Activated CD4-positive, alpha-beta T cell treated with anti-CD3 and anti-CD28 coated beads, Interleukin-2, amount 10 ng/mL, durations not matched to agents 24 days and 14 days (primary cell): ENCODE data around the gene INSRR. TPM values are rescaled to one million over a fixed set of nuclear protein-coding genes. Genes with fewer than 3 reads are reported as not detected.

Source experiments
- DNase-seq: peaks from one replicate; pipeline ENCODE4 v3.0.0; 2022
- H3K27ac Mint-ChIP-seq: one replicate; pipeline ENCODE4 v1.8.0; 2022; ENCODE audit warnings: mild to moderate bottlenecking, mixed read lengths
- H3K27me3 Mint-ChIP-seq: one replicate; pipeline ENCODE4 v1.8.0; 2022; ENCODE audit warnings: mixed read lengths
- H3K36me3 Mint-ChIP-seq: one replicate; pipeline ENCODE4 v1.8.0; 2022; ENCODE audit warnings: low read depth, mild to moderate bottlenecking, mixed read lengths
- H3K4me1 Mint-ChIP-seq: one replicate; pipeline ENCODE4 v1.8.0; 2021; ENCODE audit warnings: mixed read lengths
- H3K4me3 Mint-ChIP-seq: one replicate; pipeline ENCODE4 v1.8.0; 2022; ENCODE audit warnings: mild to moderate bottlenecking, moderate library complexity, mixed read lengths
- H3K9me3 Mint-ChIP-seq: one replicate; pipeline ENCODE4 v1.8.0; 2021; ENCODE audit warnings: mixed read lengths
- intact Hi-C: fragments of 100-400 bp; cut with micrococcal nuclease; formaldehyde crosslinking; loops from one replicate; pipeline ENCODE4 v1.15.1; 2023
- total RNA-seq: library from RNA; stranded (reverse); gene quantifications from 2 replicates; pipeline ENCODE4 v1.2.3, GENCODE V29; 2022

The INSRR gene
- total RNA-seq, 1 donor from 2014 or later = 0.68 TPM

GRCh38 chr1:156874142-156874541 is 15.2 kb upstream of the INSRR start:
- Mint-ChIP-seq H3K27me3 (peaks cover 2% of the 10 kb centered on the region), H3K9me3 (no peaks in the 10 kb centered on the region), H3K4me1 (peaks cover 16% of the 10 kb centered on the region), H3K27ac (no peak overlapping the region), H3K4me3 (no peak overlapping the region), H3K36me3 (peaks cover 29% of the 10 kb centered on the region)
- intact Hi-C loops = no loop called here
- DNase-seq = no peak

DNA sequence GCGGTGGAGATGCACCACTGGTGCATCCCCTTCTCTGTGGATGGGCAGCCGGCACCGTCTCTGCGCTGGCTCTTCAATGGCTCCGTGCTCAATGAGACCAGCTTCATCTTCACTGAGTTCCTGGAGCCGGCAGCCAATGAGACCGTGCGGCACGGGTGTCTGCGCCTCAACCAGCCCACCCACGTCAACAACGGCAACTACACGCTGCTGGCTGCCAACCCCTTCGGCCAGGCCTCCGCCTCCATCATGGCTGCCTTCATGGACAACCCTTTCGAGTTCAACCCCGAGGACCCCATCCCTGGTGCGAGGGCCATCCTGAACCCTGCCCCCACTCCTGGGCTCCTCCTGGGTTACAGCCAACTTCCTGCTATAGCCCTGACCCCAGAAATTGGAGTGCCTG is 14.7 kb upstream of the INSRR start:
- peaks cover 17% of the 10 kb centered on the region for H3K4me1 Mint-ChIP-seq
- peaks cover 30% of the 10 kb centered on the region for H3K36me3 Mint-ChIP-seq

DNA sequence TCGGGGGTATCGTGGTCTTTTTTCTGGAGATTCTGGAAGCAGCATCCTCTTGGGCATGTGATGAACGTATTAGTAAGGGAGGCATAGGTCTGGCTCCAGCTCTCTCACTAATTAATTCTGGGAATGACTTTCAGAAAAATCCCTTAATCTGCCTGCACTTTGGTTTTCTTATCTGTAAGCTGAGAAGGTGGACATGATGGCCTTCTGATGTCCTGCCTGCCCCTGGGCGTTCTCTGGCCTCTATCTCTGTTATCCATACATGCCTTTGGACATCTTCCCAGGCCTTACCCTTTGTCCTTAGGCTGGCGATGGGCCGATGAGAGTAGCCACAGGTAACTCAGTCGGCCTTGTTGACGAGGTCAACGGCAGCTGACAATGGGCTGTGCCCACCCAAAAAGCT is 10.5 kb upstream of the INSRR start:
- no peaks in the 10 kb centered on the region for H3K9me3 Mint-ChIP-seq
- no peak overlapping the region for H3K27ac Mint-ChIP-seq
- intact Hi-C loops = loop anchor here (10.0 kb wide), 1 partner anchor 55 kb away; the partner anchor contains the start of gene LRRC71
- H3K4me1 Mint-ChIP-seq = peaks cover 49% of the 10 kb centered on the region
- peaks cover 32% of the 10 kb centered on the region for H3K36me3 Mint-ChIP-seq
- no peak for DNase-seq
- no peaks in the 10 kb centered on the region for H3K27me3 Mint-ChIP-seq
- no peak overlapping the region for H3K4me3 Mint-ChIP-seq

More for the DNA sequence above, 14.7 kb upstream of the INSRR start:
- no peak for DNase-seq
- intact Hi-C loops = no loop called here
- Mint-ChIP-seq H3K27ac (no peak overlapping the region), H3K4me3 (no peak overlapping the region), H3K27me3 (peaks cover 2% of the 10 kb centered on the region), H3K9me3 (no peaks in the 10 kb centered on the region)

DNA sequence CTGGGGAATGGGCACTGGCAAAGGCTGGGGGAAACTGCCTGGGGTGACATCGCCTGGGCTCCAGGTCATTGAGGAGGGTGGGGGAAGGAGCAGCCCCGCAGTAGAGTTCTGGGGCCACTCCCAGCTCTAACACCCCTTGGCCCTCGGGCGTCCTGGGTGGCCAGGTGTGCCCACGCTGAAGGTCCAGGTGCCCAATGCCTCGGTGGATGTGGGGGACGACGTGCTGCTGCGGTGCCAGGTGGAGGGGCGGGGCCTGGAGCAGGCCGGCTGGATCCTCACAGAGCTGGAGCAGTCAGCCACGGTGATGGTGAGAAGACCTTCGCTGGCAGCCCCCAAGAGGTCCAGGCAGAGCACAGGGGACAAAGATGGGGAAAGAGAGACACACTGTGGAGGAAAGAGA is 9.4 kb upstream of the INSRR start:
- no peaks in the 10 kb centered on the region for H3K9me3 Mint-ChIP-seq
- intact Hi-C loops = loop anchor here (10.0 kb wide), 1 partner anchor 56 kb away; the partner anchor contains the start of gene LRRC71
- no peaks in the 10 kb centered on the region for H3K27me3 Mint-ChIP-seq
- H3K4me1 Mint-ChIP-seq = peaks cover 60% of the 10 kb centered on the region
- peaks cover 33% of the 10 kb centered on the region for H3K36me3 Mint-ChIP-seq
- H3K4me3 Mint-ChIP-seq = no peak overlapping the region
- H3K27ac Mint-ChIP-seq = no peak overlapping the region
- DNase-seq = no peak

DNA sequence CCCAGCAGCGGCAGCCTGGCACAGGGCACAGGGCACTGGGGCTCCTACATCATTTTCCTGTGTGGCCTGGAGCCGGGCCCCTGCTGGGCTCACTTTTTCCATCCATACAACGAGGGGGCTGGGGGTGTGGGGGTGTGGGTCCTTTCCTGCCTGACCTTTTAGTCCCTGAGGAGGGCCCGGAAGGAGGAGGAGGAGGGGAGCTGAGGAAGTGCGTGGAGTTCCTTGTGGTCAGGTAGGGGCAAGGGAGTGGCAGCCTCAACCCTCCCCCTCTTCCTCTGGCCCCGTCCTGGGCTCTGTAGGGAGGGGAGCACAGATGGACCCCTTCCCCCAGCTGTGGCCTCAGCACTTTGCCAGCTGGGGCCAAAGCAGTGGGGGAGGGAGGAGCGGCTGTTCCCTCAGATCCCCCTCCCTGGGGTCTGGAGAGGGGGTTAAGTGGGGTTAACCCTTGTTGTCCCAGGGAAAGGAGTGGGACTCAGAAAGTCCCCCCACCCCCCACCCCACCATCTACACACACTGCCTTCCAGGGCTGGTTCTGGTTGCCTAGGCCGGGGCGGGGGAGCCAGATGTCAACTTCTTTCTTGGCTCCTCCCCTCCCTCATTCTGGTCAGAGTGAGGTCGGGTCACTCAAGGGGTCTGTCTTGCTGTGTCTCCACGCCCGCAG is 7.5 kb upstream of the INSRR start:
- H3K27ac Mint-ChIP-seq = peak overlapping the region; percentile 90
- H3K27me3 Mint-ChIP-seq = peaks cover 3% of the 10 kb centered on the region
- peaks cover 32% of the 10 kb centered on the region for H3K36me3 Mint-ChIP-seq
- H3K9me3 Mint-ChIP-seq = no peaks in the 10 kb centered on the region
- intact Hi-C loops = loop anchor here (10.0 kb wide), 1 partner anchor 58 kb away; the partner anchor contains the start of gene LRRC71
- H3K4me1 Mint-ChIP-seq = peaks cover 78% of the 10 kb centered on the region
- peak; percentile 74 for DNase-seq
- peak overlapping the region; percentile 73 for H3K4me3 Mint-ChIP-seq

DNA sequence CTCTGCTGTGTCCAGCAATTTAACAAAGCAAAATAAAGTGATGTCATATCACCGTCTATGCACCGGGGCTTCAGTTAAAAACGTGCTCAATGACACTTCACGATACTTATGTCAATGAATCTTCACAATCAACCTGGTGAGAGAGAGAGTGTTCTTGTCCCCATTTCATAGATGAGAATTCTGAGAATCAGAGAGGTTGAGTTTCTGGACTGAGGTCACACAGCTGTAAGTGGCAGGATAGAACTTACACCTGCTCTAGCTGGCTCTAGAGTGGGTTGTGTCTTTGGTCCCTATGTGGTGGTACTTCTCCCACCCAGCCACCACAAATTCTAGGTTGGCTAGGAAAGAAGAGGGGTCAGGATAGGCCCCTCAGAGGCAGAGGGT is 6.9 kb upstream of the INSRR start:
- Mint-ChIP-seq H3K27ac (peak overlapping the region; percentile 90), H3K9me3 (no peaks in the 10 kb centered on the region), H3K4me1 (peaks cover 75% of the 10 kb centered on the region), H3K4me3 (peak overlapping the region; percentile 73), H3K36me3 (peaks cover 30% of the 10 kb centered on the region), H3K27me3 (peaks cover 3% of the 10 kb centered on the region)
- DNase-seq = no peak
- intact Hi-C loops = loop anchor here (10.0 kb wide), 1 partner anchor 59 kb away; the partner anchor contains the start of gene LRRC71

- no peaks in the 10 kb centered on the region for H3K9me3 Mint-ChIP-seq
- no peak for DNase-seq
- intact Hi-C loops = loop anchor here (10.0 kb wide), 1 partner anchor 60 kb away; the partner anchor contains the start of gene LRRC71
- H3K27me3 Mint-ChIP-seq = peaks cover 3% of the 10 kb centered on the region
- H3K4me3 Mint-ChIP-seq = peak overlapping the region; percentile 73
- H3K4me1 Mint-ChIP-seq = peaks cover 72% of the 10 kb centered on the region
- H3K36me3 Mint-ChIP-seq = peaks cover 27% of the 10 kb centered on the region
- H3K27ac Mint-ChIP-seq = peak overlapping the region; percentile 90
Observed at GRCh38 chr1:156865258-156865657, 6.3 kb upstream of the INSRR start.

DNA sequence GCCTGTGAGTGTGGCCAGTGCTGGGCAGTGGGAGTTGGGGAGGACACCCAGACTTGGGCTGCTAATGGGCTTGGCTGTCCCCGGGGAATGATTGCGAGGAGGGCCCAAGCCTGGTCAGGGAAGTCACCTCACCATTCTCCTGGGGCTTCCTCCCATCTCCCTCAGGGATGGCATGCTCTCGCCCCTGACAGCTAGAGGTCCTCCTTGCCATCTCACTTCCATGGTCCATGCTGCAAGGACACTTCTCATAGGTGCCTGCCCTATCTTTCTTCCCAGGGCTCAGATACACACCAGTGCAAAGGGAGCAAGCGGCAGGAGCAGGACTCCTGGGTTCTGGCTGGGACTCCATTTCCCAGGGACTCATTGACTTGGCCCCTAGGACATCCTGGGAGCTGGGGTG is 5.9 kb upstream of the INSRR start:
- peak overlapping the region; percentile 73 for H3K4me3 Mint-ChIP-seq
- H3K27me3 Mint-ChIP-seq = peaks cover 3% of the 10 kb centered on the region
- intact Hi-C loops = loop anchor here (10.0 kb wide), 1 partner anchor 60 kb away; the partner anchor contains the start of gene LRRC71
- H3K27ac Mint-ChIP-seq = peak overlapping the region; percentile 90
- H3K9me3 Mint-ChIP-seq = no peaks in the 10 kb centered on the region
- DNase-seq = no peak
- peaks cover 27% of the 10 kb centered on the region for H3K36me3 Mint-ChIP-seq
- H3K4me1 Mint-ChIP-seq = peaks cover 71% of the 10 kb centered on the region

GRCh38 chr1:156863631-156864030 is 4.7 kb upstream of the INSRR start:
- intact Hi-C loops = loop anchor here (1.0 to 10.0 kb wide), 2 partner anchors 47 to 61 kb away; partner anchors contain the start of genes LRRC71 and SH2D2A
- Mint-ChIP-seq H3K27ac (peak overlapping the region; percentile 68), H3K36me3 (peaks cover 23% of the 10 kb centered on the region), H3K4me3 (peak overlapping the region; percentile 80), H3K27me3 (peaks cover 4% of the 10 kb centered on the region), H3K9me3 (no peaks in the 10 kb centered on the region), H3K4me1 (peaks cover 71% of the 10 kb centered on the region)
- DNase-seq = no peak

DNA sequence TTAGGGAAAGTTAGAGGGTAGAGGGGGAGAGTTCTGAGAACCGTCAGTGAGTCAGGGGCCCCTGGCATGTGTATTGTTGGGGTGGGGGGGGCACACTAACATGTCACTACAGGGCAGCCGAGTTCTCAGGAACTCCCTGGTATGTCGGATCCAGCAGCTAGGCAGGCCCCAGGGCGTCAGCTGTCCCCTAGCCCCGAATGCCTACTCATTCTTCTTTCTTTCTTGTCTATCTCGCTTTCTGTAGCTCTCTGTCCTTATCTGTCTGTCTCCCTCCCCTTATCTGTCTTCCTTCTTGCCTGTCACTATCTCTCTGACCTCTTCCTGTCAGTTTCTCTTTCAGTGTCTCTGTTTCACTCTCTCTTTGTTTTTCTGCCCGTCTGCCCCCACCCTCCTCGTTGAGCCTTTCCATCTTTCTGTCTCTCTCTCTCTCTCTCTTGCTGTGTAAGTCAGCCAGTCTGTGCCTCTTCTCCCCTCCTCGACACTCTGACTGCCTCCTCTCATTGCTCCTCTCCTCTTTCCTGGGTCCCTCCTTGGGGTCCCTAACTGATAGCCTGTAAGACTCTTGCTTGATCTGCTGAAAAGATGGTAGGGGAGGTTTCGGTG is 4.2 kb upstream of the INSRR start:
- peaks cover 21% of the 10 kb centered on the region for H3K36me3 Mint-ChIP-seq
- H3K27ac Mint-ChIP-seq = peak overlapping the region; percentile 68
- DNase-seq = peak; percentile 76
- H3K4me3 Mint-ChIP-seq = peak overlapping the region; percentile 80
- peaks cover 10% of the 10 kb centered on the region for H3K27me3 Mint-ChIP-seq
- intact Hi-C loops = loop anchor here (1.0 to 10.0 kb wide), 2 partner anchors 47 to 62 kb away; partner anchors contain the start of genes LRRC71 and SH2D2A
- no peaks in the 10 kb centered on the region for H3K9me3 Mint-ChIP-seq
- peaks cover 72% of the 10 kb centered on the region for H3K4me1 Mint-ChIP-seq

DNA sequence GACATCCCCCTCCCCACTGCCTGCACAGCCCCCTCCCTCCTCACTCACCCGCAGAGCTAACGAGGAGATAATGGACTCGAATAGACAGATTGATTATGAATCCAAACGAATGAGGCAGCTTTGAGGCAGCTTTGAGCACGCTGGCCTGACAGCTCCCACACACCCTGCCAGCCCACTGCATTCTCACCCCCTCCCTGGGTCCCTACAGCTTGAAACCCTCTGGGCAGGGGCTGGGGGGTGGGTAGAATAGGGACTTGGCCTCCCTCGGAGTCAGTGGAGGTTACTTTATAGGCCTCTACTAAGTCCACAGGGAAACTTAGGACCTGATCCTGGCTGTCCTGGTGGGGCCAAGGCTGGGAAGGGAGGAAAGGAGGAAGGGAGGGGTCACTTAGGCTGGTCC is 3.7 kb upstream of the INSRR start:
- Mint-ChIP-seq H3K36me3 (peaks cover 16% of the 10 kb centered on the region), H3K27ac (peak overlapping the region; percentile 68), H3K4me3 (peak overlapping the region; percentile 80), H3K4me1 (peaks cover 70% of the 10 kb centered on the region), H3K27me3 (peaks cover 15% of the 10 kb centered on the region), H3K9me3 (no peaks in the 10 kb centered on the region)
- intact Hi-C loops = loop anchor here (10.0 kb wide), 1 partner anchor 62 kb away; the partner anchor contains the start of gene LRRC71
- DNase-seq = no peak

DNA sequence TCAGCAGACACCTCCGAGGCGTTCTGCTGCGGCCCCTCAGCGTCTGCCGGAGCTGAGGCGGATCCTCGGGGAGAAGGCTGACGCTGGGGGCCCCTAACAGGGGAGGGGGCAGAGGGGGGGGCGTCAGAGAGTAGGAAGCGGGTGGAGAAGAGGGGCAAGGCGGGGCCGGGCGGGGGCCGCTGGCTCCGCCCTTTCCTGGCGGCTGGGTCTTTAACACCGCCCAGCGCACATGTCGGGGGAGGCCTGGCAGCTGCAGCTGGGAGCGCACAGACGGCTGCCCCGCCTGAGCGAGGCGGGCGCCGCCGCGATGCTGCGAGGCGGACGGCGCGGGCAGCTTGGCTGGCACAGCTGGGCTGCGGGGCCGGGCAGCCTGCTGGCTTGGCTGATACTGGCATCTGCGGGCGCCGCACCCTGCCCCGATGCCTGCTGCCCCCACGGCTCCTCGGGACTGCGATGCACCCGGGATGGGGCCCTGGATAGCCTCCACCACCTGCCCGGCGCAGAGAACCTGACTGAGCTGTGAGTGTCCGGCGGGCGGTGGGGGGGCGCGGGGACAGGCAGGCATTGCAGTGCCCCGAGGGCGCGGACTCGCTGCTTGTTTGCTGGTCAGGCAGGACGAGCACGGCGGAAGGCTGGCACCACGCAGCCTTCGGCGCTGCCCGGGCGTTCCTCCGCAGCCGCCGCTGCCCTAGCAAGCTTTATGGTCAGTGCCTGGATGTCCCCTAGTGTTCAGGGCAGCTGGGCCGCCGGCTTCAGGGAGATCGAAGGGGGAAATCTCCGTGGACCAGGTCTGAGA is 1.9 kb upstream of the INSRR start, which contains the start of gene NTRK1:
TSS of gene NTRK1 (plus strand) at position 238 of the 796 bp plus-strand sequence. CDS start at position 308, 70 bp downstream.
- intact Hi-C loops = loop anchor here (1.0 to 10.0 kb wide), 5 partner anchors 22 to 135 kb away; partner anchors contain the start of genes LRRC71 and PEAR1
- DNase-seq = peak; percentile 90
- Mint-ChIP-seq H3K4me1 (peaks cover 57% of the 10 kb centered on the region), H3K27ac (peak within 1 kb of the TSS; percentile 43), H3K36me3 (peaks cover 13% of the 10 kb centered on the region), H3K4me3 (peak within 1 kb of the TSS; percentile 80), H3K9me3 (no peaks in the 10 kb centered on the region), H3K27me3 (peaks cover 25% of the 10 kb centered on the region)

GRCh38 chr1:156860113-156860627 is 1.3 kb upstream of the INSRR start:
- intact Hi-C loops = loop anchor here (1.0 to 10.0 kb wide), 5 partner anchors 21 to 134 kb away; partner anchors contain the start of genes LRRC71 and PEAR1
- peaks cover 25% of the 10 kb centered on the region for H3K27me3 Mint-ChIP-seq
- H3K36me3 Mint-ChIP-seq = peaks cover 13% of the 10 kb centered on the region
- H3K9me3 Mint-ChIP-seq = no peaks in the 10 kb centered on the region
- DNase-seq = peak; percentile 91
- H3K4me1 Mint-ChIP-seq = peaks cover 51% of the 10 kb centered on the region
- H3K27ac Mint-ChIP-seq = peak overlapping the region; percentile 18
- H3K4me3 Mint-ChIP-seq = peak overlapping the region; percentile 80
